SK-N-SH treated with all-trans-retinoic acid at 6 μM for 48 hours (cell line): ENCODE results near the gene SCYGR4.

ENCODE experiments used
- ARNTL ChIP-seq: fragments of 450-650 bp; formaldehyde crosslinking; IDR thresholded peaks from 2 replicates; pipeline ENCODE4 v1.5.0; 2020; ENCODE audit warnings: low read depth, mild to moderate bottlenecking, moderate library complexity, borderline replicate concordance
- CSDC2 ChIP-seq: fragments of 250-450 bp; sonication (Bioruptor Pico); IDR thresholded peaks from 2 replicates; pipeline ENCODE4 v1.5.0; 2020; ENCODE audit warnings: mild to moderate bottlenecking, moderate library complexity
- RARB ChIP-seq: fragments of 250-450 bp; sonication (Bioruptor Pico); IDR thresholded peaks from 2 replicates; pipeline ENCODE4 v1.8.0; 2021; ENCODE audit warnings: mild to moderate bottlenecking, moderate library complexity
- ZFP30 ChIP-seq: fragments of 450-650 bp; formaldehyde crosslinking; IDR thresholded peaks from 2 replicates; pipeline ENCODE4 v1.5.0; 2022; ENCODE audit warnings: mild to moderate bottlenecking, moderate library complexity
- ZNF565 ChIP-seq: fragments of 450-650 bp; formaldehyde crosslinking; conservative IDR thresholded peaks from 2 replicates; pipeline ENCODE4 v1.5.0; 2020; ENCODE audit warnings: low read depth, mild to moderate bottlenecking, moderate library complexity
- TF ChIP-seq, protein P1 (sequence below): fragments of 250-450 bp; sonication (Bioruptor Pico); IDR thresholded peaks from 2 replicates; pipeline ENCODE4 v1.8.0; 2020; ENCODE audit warnings: mild to moderate bottlenecking, moderate library complexity, borderline replicate concordance

DNA sequence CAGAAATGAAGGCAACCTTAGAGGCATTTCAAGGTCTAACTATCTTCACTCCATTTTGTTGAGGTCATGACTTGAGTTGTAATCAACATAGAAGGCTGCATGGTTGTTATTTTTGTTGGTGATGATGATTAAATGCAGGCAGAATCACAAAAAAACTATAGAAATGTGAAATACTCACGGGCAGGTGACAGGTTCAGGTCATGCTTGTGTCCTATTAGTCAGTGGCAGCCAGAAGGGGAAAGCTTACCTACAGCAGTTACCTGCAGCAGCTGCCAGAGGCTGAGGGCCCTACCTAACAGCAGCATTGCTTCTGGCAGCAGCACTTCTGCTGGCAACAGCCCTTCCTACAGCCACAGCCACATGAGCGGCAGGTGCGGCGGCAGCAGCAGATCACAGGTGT, 3.1 kb upstream of the SCYGR4 start:
- TF ChIP-seq, protein P1, sequence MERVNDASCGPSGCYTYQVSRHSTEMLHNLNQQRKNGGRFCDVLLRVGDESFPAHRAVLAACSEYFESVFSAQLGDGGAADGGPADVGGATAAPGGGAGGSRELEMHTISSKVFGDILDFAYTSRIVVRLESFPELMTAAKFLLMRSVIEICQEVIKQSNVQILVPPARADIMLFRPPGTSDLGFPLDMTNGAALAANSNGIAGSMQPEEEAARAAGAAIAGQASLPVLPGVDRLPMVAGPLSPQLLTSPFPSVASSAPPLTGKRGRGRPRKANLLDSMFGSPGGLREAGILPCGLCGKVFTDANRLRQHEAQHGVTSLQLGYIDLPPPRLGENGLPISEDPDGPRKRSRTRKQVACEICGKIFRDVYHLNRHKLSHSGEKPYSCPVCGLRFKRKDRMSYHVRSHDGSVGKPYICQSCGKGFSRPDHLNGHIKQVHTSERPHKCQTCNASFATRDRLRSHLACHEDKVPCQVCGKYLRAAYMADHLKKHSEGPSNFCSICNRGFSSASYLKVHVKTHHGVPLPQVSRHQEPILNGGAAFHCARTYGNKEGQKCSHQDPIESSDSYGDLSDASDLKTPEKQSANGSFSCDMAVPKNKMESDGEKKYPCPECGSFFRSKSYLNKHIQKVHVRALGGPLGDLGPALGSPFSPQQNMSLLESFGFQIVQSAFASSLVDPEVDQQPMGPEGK, result no peak
- TF ChIP-seq CSDC2 (CRISPR knock-in tag) (no peak), RARB (CRISPR knock-in tag) (no peak), ZFP30 (CRISPR knock-in tag) (no peak), ZNF565 (no peak), ARNTL (CRISPR knock-in tag) (no peak)
